Islet of Langerhans (tissue), 1 donor: ENCODE results near the gene UGT1A9.
"Not testable (repeated sequence)": the region's sequence is repeated elsewhere in the genome, so short reads cannot be mapped to it uniquely, and the experiment has no call there.

Experiments
- FAIRE-seq: peaks from one replicate; lab custom pipeline; 2011; peaks lifted over from hg19 to GRCh38; lab: Jason Lieb, UNC

The UGT1A9 gene

GRCh38 chr2:233712611-233713261 lies 41.0 kb downstream of the UGT1A9 start, which contains the start of gene UGT1A5:
UGT1A5 (plus strand) TSS chr2:233712907; CDS start chr2:233712992, 85 bp downstream.
- no peak for FAIRE-seq

- no peak for FAIRE-seq
Measured at GRCh38 chr2:233713262-233713615, 41.5 kb downstream of the UGT1A9 start.

- FAIRE-seq: no peak
Measured at GRCh38 chr2:233714121-233714520, 42.4 kb downstream of the UGT1A9 start.

- FAIRE-seq: no peak
Measured at GRCh38 chr2:233718552-233718951, 46.9 kb downstream of the UGT1A9 start, which contains the start of gene UGT1A4. UGT1A4 (plus strand) TSS chr2:233718736; CDS start chr2:233718821, 85 bp downstream.

- no peak for FAIRE-seq
Measured at GRCh38 chr2:233728723-233729301, 57.1 kb downstream of the UGT1A9 start, which contains the start of gene UGT1A3. UGT1A3 (plus strand) TSS chr2:233729042; CDS start chr2:233729127, 85 bp downstream.

GRCh38 chr2:233736868-233737653 lies 65.4 kb downstream of the UGT1A9 start:
- not testable (repeated sequence) for FAIRE-seq

GRCh38 chr2:233740870-233741269 lies 69.2 kb downstream of the UGT1A9 start:
- FAIRE-seq: no peak

- FAIRE-seq: no peak
Measured at GRCh38 chr2:233743464-233744259, 72.0 kb downstream of the UGT1A9 start.

- FAIRE-seq: no peak
Measured at GRCh38 chr2:233745073-233745755, 73.5 kb downstream of the UGT1A9 start.

- not testable (repeated sequence) for FAIRE-seq
Measured at GRCh38 chr2:233745838-233746237, 74.1 kb downstream of the UGT1A9 start.

- FAIRE-seq: no peak
Measured at GRCh38 chr2:233746475-233747282, 75.0 kb downstream of the UGT1A9 start.

GRCh38 chr2:233747283-233747544 lies 75.5 kb downstream of the UGT1A9 start:
- no peak for FAIRE-seq

- not testable (repeated sequence) for FAIRE-seq
Measured at GRCh38 chr2:233750689-233751088, 79.0 kb downstream of the UGT1A9 start.

- FAIRE-seq: not testable (repeated sequence)
Measured at GRCh38 chr2:233751212-233752009, 79.7 kb downstream of the UGT1A9 start.

GRCh38 chr2:233754872-233755611 lies 83.3 kb downstream of the UGT1A9 start:
- FAIRE-seq: no peak

- no peak for FAIRE-seq
Measured at GRCh38 chr2:233756429-233757081, 84.9 kb downstream of the UGT1A9 start.

GRCh38 chr2:233758141-233758540 lies 86.4 kb downstream of the UGT1A9 start:
- no peak for FAIRE-seq

GRCh38 chr2:233758849-233759248 lies 87.2 kb downstream of the UGT1A9 start:
- FAIRE-seq: no peak

- FAIRE-seq: no peak
Measured at GRCh38 chr2:233760043-233760442, 88.3 kb downstream of the UGT1A9 start, which contains the start of gene UGT1A1. UGT1A1 (plus strand) TSS chr2:233760270; CDS start chr2:233760288, 18 bp downstream.
